MCF 10A (cell line): Measurements from ENCODE around the gene SCLT1. TPM values are rescaled to one million over a fixed set of nuclear protein-coding genes. Genes with fewer than 3 reads are reported as not detected.
A peak's percentile ranks its signal among the peaks of the same experiment; 100 is the strongest.

ENCODE experiments used
- BruUV-seq: library from RNA; stranded (reverse); fragments of 400-500 nt; replicated peaks from 2 replicates; lab custom pipeline; 2021; lab: Mats Ljungman, UMichigan
- CTCF ChIA-PET: fragments of 300-600 bp; sonication (Branson Sonifier 250); formaldehyde crosslinking; extraction: SDS; loops from one replicate; lab custom pipeline; 2021; ENCODE audit warnings: antibody characterized with exemption, inconsistent platforms; lab: Yijun Ruan, JAX
- POLR2A ChIA-PET: fragments of 300-600, 350-650 bp; sonication (Branson Sonifier 250); formaldehyde crosslinking; extraction: SDS; loops from one replicate; lab custom pipeline; 2020; ENCODE audit warnings: antibody characterized with exemption, inconsistent platforms; lab: Yijun Ruan, JAX
- DNase-seq: peaks from one replicate; pipeline ENCODE4 v3.0.0-alpha.2; 2018; ENCODE audit not compliant: unreplicated experiment
- H3K27ac Mint-ChIP-seq: one replicate; pipeline ENCODE4 v1.8.0; 2022; ENCODE audit warnings: mild to moderate bottlenecking, low read depth, mixed read lengths; ENCODE audit not compliant: unreplicated experiment
- H3K27me3 Mint-ChIP-seq: one replicate; pipeline ENCODE4 v1.8.0; 2022; ENCODE audit warnings: mixed read lengths; ENCODE audit not compliant: insufficient read depth, unreplicated experiment
- H3K36me3 Mint-ChIP-seq: one replicate; pipeline ENCODE4 v1.8.0; 2022; ENCODE audit warnings: mild to moderate bottlenecking, moderate library complexity, mixed read lengths; ENCODE audit not compliant: insufficient read depth, unreplicated experiment
- H3K4me1 Mint-ChIP-seq: one replicate; pipeline ENCODE4 v1.8.0; 2022; ENCODE audit warnings: mixed read lengths; ENCODE audit not compliant: insufficient read depth, unreplicated experiment
- H3K4me3 Mint-ChIP-seq: one replicate; pipeline ENCODE4 v1.8.0; 2022; ENCODE audit warnings: mild to moderate bottlenecking, moderate library complexity, mixed read lengths; ENCODE audit not compliant: unreplicated experiment
- H3K9me3 Mint-ChIP-seq: one replicate; pipeline ENCODE4 v1.8.0; 2022; ENCODE audit warnings: mixed read lengths; ENCODE audit not compliant: unreplicated experiment
- intact Hi-C: fragments of 100-400 bp; cut with micrococcal nuclease; formaldehyde crosslinking; loops from 2 replicates; pipeline ENCODE4 v1.14.1; 2022
- total RNA-seq: library from RNA; stranded (reverse); gene quantifications from 2 replicates; pipeline ENCODE4 v1.2.3, GENCODE V29; 2022
- TF ChIP-seq, protein P1 (sequence below): fragments of 200-600 bp; IDR thresholded peaks from one replicate; pipeline ENCODE4 v1.8.0; 2022; ENCODE audit warnings: antibody characterized with exemption, mild to moderate bottlenecking; ENCODE audit not compliant: unreplicated experiment

SCLT1 gene
- total RNA-seq, 1 experiment from 2014 or later, result 20.7 TPM

DNA sequence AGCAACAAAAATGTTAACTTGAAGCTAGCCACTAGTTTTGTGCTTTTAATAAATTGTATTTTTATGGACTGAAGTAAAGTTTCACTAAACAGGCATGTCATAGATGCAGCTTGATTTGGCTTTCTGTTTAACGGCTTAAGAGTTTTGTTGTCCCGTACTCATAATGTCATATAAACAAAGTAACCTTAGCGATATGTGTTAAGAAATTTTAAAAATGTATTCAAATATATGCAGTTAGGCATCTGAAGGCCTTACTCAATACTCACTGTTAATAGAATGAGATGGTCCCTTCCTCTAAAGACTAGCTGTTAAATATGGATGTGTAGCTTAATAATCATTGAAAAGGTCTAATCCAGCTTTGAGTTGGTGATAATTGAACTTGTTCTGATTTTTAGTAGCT is 1.0 kb upstream of the SCLT1 start:
- TF ChIP-seq, protein P1, sequence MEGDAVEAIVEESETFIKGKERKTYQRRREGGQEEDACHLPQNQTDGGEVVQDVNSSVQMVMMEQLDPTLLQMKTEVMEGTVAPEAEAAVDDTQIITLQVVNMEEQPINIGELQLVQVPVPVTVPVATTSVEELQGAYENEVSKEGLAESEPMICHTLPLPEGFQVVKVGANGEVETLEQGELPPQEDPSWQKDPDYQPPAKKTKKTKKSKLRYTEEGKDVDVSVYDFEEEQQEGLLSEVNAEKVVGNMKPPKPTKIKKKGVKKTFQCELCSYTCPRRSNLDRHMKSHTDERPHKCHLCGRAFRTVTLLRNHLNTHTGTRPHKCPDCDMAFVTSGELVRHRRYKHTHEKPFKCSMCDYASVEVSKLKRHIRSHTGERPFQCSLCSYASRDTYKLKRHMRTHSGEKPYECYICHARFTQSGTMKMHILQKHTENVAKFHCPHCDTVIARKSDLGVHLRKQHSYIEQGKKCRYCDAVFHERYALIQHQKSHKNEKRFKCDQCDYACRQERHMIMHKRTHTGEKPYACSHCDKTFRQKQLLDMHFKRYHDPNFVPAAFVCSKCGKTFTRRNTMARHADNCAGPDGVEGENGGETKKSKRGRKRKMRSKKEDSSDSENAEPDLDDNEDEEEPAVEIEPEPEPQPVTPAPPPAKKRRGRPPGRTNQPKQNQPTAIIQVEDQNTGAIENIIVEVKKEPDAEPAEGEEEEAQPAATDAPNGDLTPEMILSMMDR, result no peak
- Mint-ChIP-seq H3K4me1 (peaks cover 13% of the 10 kb centered on the region), H3K27me3 (no peaks in the 10 kb centered on the region), H3K27ac (no peak overlapping the region), H3K9me3 (no peaks in the 10 kb centered on the region), H3K36me3 (no peaks in the 10 kb centered on the region), H3K4me3 (no peak overlapping the region)
- POLR2A ChIA-PET, result interaction anchor here (0.8 to 2.4 kb wide), 7 partner anchors 9 to 808 kb away, joined by 4 to 9 read pairs (median 5); no protein-coding TSS in a partner anchor
- DNase-seq, result no peak
- intact Hi-C loops, result loop anchor here (5.0 kb wide), 2 partner anchors 227 to 282 kb away; no protein-coding TSS in a partner anchor
- BruUV-seq, result no TSS peak
- CTCF ChIA-PET, result interaction anchor here (0.6 to 2.1 kb wide), 5 partner anchors 51 to 663 kb away, joined by 3 to 10 read pairs (median 4); no protein-coding TSS in a partner anchor

DNA sequence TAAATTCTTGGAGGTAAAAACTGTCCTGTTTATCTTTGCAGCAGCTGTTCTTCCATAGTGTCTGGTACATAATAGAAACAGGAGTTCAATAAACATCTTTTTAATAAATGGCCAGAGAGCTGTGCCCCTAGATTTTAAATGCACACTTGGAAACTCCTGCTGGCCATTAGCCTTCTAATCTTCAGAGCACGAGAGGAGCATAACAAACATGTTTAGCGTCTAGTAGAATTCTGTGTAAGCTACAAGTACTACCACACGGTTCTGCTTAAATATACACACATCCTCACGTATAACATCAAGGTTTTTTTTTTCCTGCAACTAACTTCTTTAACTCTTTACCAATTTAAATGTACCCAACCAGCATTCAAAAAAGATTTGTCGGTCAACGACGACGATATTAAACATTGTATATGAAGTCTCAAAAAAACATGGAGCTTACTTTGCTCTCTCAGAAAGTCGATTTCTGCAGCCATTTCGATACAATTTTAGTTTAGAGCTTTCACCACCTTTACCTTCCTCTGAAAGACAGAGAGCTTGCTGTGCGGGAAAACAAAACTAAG is 628 bp downstream of the SCLT1 start:
- POLR2A ChIA-PET, result interaction anchor here (0.6 to 2.4 kb wide), 22 partner anchors 9 to 1032 kb away, joined by 3 to 9 read pairs (median 4); partner anchors contain the start of gene LARP1B
- BruUV-seq, result TSS peak; percentile 70
- DNase-seq, result peak; percentile 34
- CTCF ChIA-PET, result interaction anchor here (0.6 to 2.1 kb wide), 7 partner anchors 10 to 804 kb away, joined by 3 to 9 read pairs (median 3); no protein-coding TSS in a partner anchor
- Mint-ChIP-seq H3K27me3 (no peaks in the 10 kb centered on the region), H3K36me3 (no peaks in the 10 kb centered on the region), H3K4me3 (no peak overlapping the region), H3K4me1 (peaks cover 13% of the 10 kb centered on the region), H3K27ac (no peak overlapping the region), H3K9me3 (no peaks in the 10 kb centered on the region)
- TF ChIP-seq, protein P1, result no peak
- intact Hi-C loops, result loop anchor here (1.0 to 5.0 kb wide), 3 partner anchors 49 to 280 kb away; no protein-coding TSS in a partner anchor

DNA sequence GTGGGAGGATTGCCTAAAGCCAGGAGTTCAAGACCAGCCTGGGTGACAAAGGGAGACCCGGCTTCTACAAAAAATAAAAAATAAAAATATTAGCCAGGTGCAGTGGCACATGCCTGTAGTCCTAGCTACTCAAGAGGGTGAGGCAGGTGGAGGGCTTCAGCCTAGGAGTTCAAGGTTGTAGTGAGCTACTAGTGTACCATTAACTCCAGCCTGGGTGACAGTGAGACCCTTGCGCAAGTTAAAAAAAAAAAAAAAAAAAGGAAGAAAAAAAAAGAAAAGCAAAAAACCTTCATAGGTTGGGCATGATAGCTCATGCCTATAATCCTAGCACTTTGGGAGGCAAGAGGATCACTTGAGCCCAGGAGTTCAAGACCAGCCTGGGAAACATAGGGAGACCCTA is 5.8 kb downstream of the SCLT1 start:
- Mint-ChIP-seq H3K4me3 (no peak overlapping the region), H3K27ac (peak overlapping the region; percentile 46), H3K36me3 (no peaks in the 10 kb centered on the region), H3K4me1 (peaks cover 9% of the 10 kb centered on the region), H3K9me3 (no peaks in the 10 kb centered on the region), H3K27me3 (no peaks in the 10 kb centered on the region)
- intact Hi-C loops, result no loop called here
- TF ChIP-seq, protein P1, result no peak
- no peak for DNase-seq
- no TSS peak for BruUV-seq
- ChIA-PET POLR2A (interaction anchor here (1.1 kb wide), 1 partner anchor 12 kb away, joined by 3 read pairs; no protein-coding TSS in a partner anchor), CTCF (interaction anchor here (0.6 to 1.7 kb wide), 3 partner anchors 9 to 56 kb away, joined by 3 read pairs; partner anchors contain the start of gene C4orf33)

DNA sequence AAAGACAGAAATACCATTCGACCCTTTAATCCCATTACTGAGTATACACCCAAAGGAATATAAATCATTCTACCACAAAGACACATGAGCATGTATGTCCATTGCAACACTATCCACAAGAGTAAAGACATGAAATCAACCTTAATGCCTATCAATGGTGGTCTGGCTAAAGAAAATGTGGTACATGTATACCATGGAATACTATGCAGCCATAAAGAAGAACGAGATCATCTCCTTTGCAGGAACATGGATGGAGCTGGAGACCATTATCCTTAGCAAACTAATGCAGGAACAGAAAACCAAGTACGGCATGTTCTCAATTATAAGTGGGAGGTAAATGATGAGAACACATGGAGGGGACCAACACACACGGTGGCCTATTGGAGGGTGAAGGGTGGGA is 7.9 kb downstream of the SCLT1 start:
- POLR2A ChIA-PET, result interaction anchor here (0.6 to 0.9 kb wide), 3 partner anchors 9 to 485 kb away, joined by 3 read pairs; partner anchors contain the start of gene C4orf33
- H3K9me3 Mint-ChIP-seq, result peaks cover under 1% of the 10 kb centered on the region
- H3K27me3 Mint-ChIP-seq, result no peaks in the 10 kb centered on the region
- H3K4me3 Mint-ChIP-seq, result no peak overlapping the region
- intact Hi-C loops, result no loop called here
- H3K4me1 Mint-ChIP-seq, result peaks cover 9% of the 10 kb centered on the region
- H3K36me3 Mint-ChIP-seq, result peaks cover 9% of the 10 kb centered on the region
- no peak overlapping the region for H3K27ac Mint-ChIP-seq
- no TSS peak for BruUV-seq
- DNase-seq, result no peak
- CTCF ChIA-PET, result interaction anchor here (0.6 kb wide), 1 partner anchor 535 kb away, joined by 3 read pairs; no protein-coding TSS in a partner anchor
- TF ChIP-seq, protein P1, result no peak
